B cell (primary cell): ENCODE measurements around the gene PDK3. TPM values are rescaled to one million over a fixed set of nuclear protein-coding genes. Genes with fewer than 3 reads are reported as not detected.

Source experiments
- ATAC-seq: fragments of 200-7000 bp; cut with Tn5 transposase; one replicate; pipeline ENCODE4 v1.10.0; 2021; ENCODE audit warnings: low read depth, mild to moderate bottlenecking, moderate number of reproducible peaks, moderate library complexity
- CTCF ChIA-PET: fragments of 350-600 bp; sonication (Branson Sonifier 250); formaldehyde crosslinking; loops from one replicate; lab custom pipeline; 2021; ENCODE audit warnings: antibody characterized with exemption, inconsistent platforms; lab: Charles Lee
- POLR2A ChIA-PET: fragments of 350-600 bp; sonication (Branson Sonifier 250); formaldehyde crosslinking; loops from one replicate; lab custom pipeline; 2021; ENCODE audit warnings: antibody characterized with exemption; lab: Charles Lee
- DNase-seq: peaks from one replicate; pipeline ENCODE4 v3.0.0; 2013
- H2AFZ ChIP-seq: 2 replicates; pipeline ENCODE4 v1.6.1; 2012; ENCODE audit warnings: mild to moderate bottlenecking, low read depth, low read length; ENCODE audit not compliant: insufficient read depth, poor library complexity, severe bottlenecking
- H3K27ac ChIP-seq, 2 donors: 1 replicate in 1 of 2; 2 replicates in 1 of 2; pipeline ENCODE4 v1.5.1; 2012 to 2013; ENCODE audit warnings: low read length in 2 of 2, mild to moderate bottlenecking in 2 of 2, moderate library complexity in 1 of 2
- H3K27me3 ChIP-seq, 4 experiments: fragments of 200-600 bp in 1 of 4; sonication (generic) in 1 of 4; replicated peaks in 1 of 4; 1 replicate in 2 of 4; 2 replicates in 2 of 4; pipeline versions ENCODE4 v1.6.1 to v1.7.0; 2013 to 2016; ENCODE audit warnings: low read length in 3 of 4, mild to moderate bottlenecking in 2 of 4, mixed read lengths in 1 of 4, moderate library complexity in 1 of 4; ENCODE audit not compliant: insufficient read depth in 4 of 4, control insufficient read depth in 3 of 4; ENCODE audit errors: control extremely low read depth in 1 of 4
- H3K36me3 ChIP-seq, 2 experiments: replicated peaks in 1 of 2; 1 replicate in 1 of 2; 2 replicates in 1 of 2; pipeline versions ENCODE4 v1.6.1 to v1.7.1; 2013; ENCODE audit warnings: low read length in 1 of 2; ENCODE audit not compliant: insufficient read depth in 2 of 2, control insufficient read depth in 1 of 2; ENCODE audit errors: control extremely low read depth in 1 of 2, extremely low read depth in 1 of 2
- H3K4me1 ChIP-seq, 2 donors: fragments of 200-600 bp in 1 of 2; sonication (generic) in 1 of 2; 1 replicate in 1 of 2; 2 replicates in 1 of 2; pipeline versions ENCODE4 v1.5.1 to v1.6.1; 2013 to 2017; ENCODE audit warnings: low read length in 2 of 2; ENCODE audit not compliant: control insufficient read depth in 2 of 2, insufficient read depth in 2 of 2
- H3K4me2 ChIP-seq: replicated peaks from 2 replicates; pipeline ENCODE3; 2012; ENCODE audit warnings: mild to moderate bottlenecking, low read depth, low read length; ENCODE audit not compliant: poor library complexity, severe bottlenecking
- H3K4me3 ChIP-seq, 5 experiments: fragments of 200-600 bp in 1 of 5; sonication (generic) in 1 of 5; 1 replicate in 3 of 5; 2 replicates in 2 of 5; pipeline versions ENCODE4 v1.5.1 to v1.7.0; 2011 to 2016; ENCODE audit warnings: low read length in 4 of 5, mild to moderate bottlenecking in 4 of 5, low read depth in 2 of 5, control low read depth in 1 of 5, moderate library complexity in 1 of 5; ENCODE audit not compliant: insufficient read depth in 1 of 5; ENCODE audit errors: control extremely low read depth in 1 of 5, extremely low read depth in 1 of 5
- H3K79me2 ChIP-seq: fragments of 200-600 bp; sonication (generic); one replicate; pipeline ENCODE4 v1.6.0; 2016; ENCODE audit warnings: low read length; ENCODE audit not compliant: control insufficient read depth, insufficient read depth
- H3K9ac ChIP-seq: fragments of 200-600 bp; sonication (generic); 2 replicates; pipeline ENCODE4 v1.6.1; 2017; ENCODE audit warnings: mild to moderate bottlenecking, low read length, moderate library complexity
- H3K9me3 ChIP-seq, 3 donors: one replicate each; pipeline versions ENCODE4 v1.6.1 to v1.7.1; 2013; ENCODE audit warnings: low read length in 2 of 3; ENCODE audit not compliant: control insufficient read depth in 2 of 3, insufficient read depth in 1 of 3; ENCODE audit errors: control extremely low read depth in 1 of 3
- H4K20me1 ChIP-seq: 2 replicates; pipeline ENCODE4 v1.6.0; 2012; ENCODE audit warnings: mild to moderate bottlenecking, low read length; ENCODE audit not compliant: insufficient read depth, control insufficient read depth, poor library complexity, severe bottlenecking
- H3K27ac Mint-ChIP-seq: one replicate; pipeline ENCODE4 v1.8.0; 2021; ENCODE audit warnings: mixed read lengths
- H3K27me3 Mint-ChIP-seq: one replicate; pipeline ENCODE4 v1.8.0; 2021; ENCODE audit warnings: mixed read lengths
- H3K4me1 Mint-ChIP-seq: one replicate; pipeline ENCODE4 v1.8.0; 2021; ENCODE audit warnings: mixed read lengths
- H3K4me3 Mint-ChIP-seq: one replicate; pipeline ENCODE4 v1.8.0; 2021; ENCODE audit warnings: mixed read lengths
- H3K9me3 Mint-ChIP-seq: one replicate; pipeline ENCODE4 v1.8.0; 2022; ENCODE audit warnings: mixed read lengths; ENCODE audit not compliant: insufficient read depth
- EZH2 ChIP-seq: IDR thresholded peaks from 2 replicates; pipeline ENCODE4 v1.6.1; 2012; ENCODE audit warnings: borderline replicate concordance, low read depth, mild to moderate bottlenecking, moderate library complexity, low read length; ENCODE audit not compliant: insufficient read depth, poor library complexity, severe bottlenecking
- WGBS: methylation state at CpG from one replicate; pipeline ENCODE4 v1.1.5; 2013; ENCODE audit warnings: missing lambda C conversion rate; ENCODE audit not compliant: insufficient coverage; 5-methylcytosine and 5-hydroxymethylcytosine counted together
- intact Hi-C: fragments of 100-400 bp; cut with micrococcal nuclease; formaldehyde crosslinking; loops from one replicate; pipeline ENCODE4 v1.10.0; 2022
- polyA plus RNA-seq: library from polyadenylated mRNA; depleted of rRNA; stranded (reverse); fragments of >200 nt; gene quantifications from 2 replicates; pipeline ENCODE4 v1.2.3, GENCODE V29; 2012
- total RNA-seq, 2 donors: library from RNA; stranded (reverse); fragments of 120-200 nt in 1 of 2; gene quantifications; 1 replicate in 1 of 2; 2 replicates in 1 of 2; pipeline versions ENCODE4 v1.2.3 to v1.2.4, GENCODE V29; 2013 to 2022
- TF ChIP-seq, protein P1 (sequence below): fragments of 200-600 bp; IDR thresholded peaks from one replicate; pipeline ENCODE4 v1.8.0; 2022; ENCODE audit warnings: antibody characterized with exemption, mild to moderate bottlenecking

The PDK3 gene
- total and polyA plus RNA-seq, 2 donors (not counting 1 experiment from before 2014, with no cell fraction given), result 5.5 to 18.3 TPM

GRCh38 chrX:24471808-24472207 is 6.7 kb downstream of the PDK3 start:
- WGBS, result no CpG with 5 or more reads among the region's 2 CpGs
- Mint-ChIP-seq H3K4me1 (peaks cover 51% of the 10 kb centered on the region), H3K4me3 (no peak overlapping the region), H3K27ac (no peak overlapping the region), H3K9me3 (no peaks in the 10 kb centered on the region), H3K27me3 (no peaks in the 10 kb centered on the region)
- ChIA-PET POLR2A (no interaction called here), CTCF (interaction anchor here (1.2 kb wide), 1 partner anchor 26 kb away, joined by 4 read pairs; no protein-coding TSS in a partner anchor)
- DNase-seq (no peak), ATAC-seq (no peak)
- Histone ChIP-seq H3K27me3 (no peaks in the 10 kb centered on the region), H3K4me1 (peaks cover 10% of the 10 kb centered on the region in 2 donors), H3K4me2 (no peak overlapping the region), H4K20me1 (no peaks in the 10 kb centered on the region), H3K36me3 (no peaks in the 10 kb centered on the region), H3K27ac (no peak overlapping the region), H3K9me3 (no peaks in the 10 kb centered on the region), H3K4me3 (no peak overlapping the region), H3K9ac (no peak overlapping the region), H3K79me2 (peaks cover 47% of the 10 kb centered on the region), H2AFZ (no peak overlapping the region)
- no peak for TF ChIP-seq EZH2
- TF ChIP-seq, protein P1, sequence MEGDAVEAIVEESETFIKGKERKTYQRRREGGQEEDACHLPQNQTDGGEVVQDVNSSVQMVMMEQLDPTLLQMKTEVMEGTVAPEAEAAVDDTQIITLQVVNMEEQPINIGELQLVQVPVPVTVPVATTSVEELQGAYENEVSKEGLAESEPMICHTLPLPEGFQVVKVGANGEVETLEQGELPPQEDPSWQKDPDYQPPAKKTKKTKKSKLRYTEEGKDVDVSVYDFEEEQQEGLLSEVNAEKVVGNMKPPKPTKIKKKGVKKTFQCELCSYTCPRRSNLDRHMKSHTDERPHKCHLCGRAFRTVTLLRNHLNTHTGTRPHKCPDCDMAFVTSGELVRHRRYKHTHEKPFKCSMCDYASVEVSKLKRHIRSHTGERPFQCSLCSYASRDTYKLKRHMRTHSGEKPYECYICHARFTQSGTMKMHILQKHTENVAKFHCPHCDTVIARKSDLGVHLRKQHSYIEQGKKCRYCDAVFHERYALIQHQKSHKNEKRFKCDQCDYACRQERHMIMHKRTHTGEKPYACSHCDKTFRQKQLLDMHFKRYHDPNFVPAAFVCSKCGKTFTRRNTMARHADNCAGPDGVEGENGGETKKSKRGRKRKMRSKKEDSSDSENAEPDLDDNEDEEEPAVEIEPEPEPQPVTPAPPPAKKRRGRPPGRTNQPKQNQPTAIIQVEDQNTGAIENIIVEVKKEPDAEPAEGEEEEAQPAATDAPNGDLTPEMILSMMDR, result no peak
- intact Hi-C loops, result no loop called here

DNA sequence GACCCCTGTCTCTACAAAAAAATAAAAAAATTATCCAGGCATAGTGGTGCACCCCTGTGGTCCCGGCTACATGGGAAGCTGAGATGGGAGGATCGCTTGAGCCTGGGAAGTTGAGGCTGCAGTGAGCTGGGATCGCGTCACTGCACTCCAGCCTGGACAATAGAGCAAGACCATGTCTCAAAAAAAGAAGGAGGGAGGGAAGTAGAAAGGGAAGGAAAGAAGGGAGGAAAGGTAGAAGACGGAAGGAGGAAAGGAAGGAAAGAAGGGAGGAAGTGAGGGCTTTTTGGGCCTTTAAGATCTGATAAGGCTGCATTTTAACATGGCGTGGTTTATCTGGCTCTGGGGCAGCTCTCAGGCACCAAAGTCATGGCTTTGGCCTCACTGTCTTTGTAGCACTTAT is 10.4 kb downstream of the PDK3 start:
- peaks cover 52% of the 10 kb centered on the region for H3K79me2 ChIP-seq

More for the DNA sequence above, 10.4 kb downstream of the PDK3 start:
- H4K20me1 ChIP-seq, result no peaks in the 10 kb centered on the region
- Mint-ChIP-seq H3K4me3 (no peak overlapping the region), H3K27ac (peak overlapping the region; percentile 74), H3K27me3 (no peaks in the 10 kb centered on the region), H3K9me3 (no peaks in the 10 kb centered on the region), H3K4me1 (peaks cover 58% of the 10 kb centered on the region)
- H3K36me3 ChIP-seq, result no peaks in the 10 kb centered on the region
- ChIA-PET POLR2A (no interaction called here), CTCF (interaction anchor here (0.8 kb wide), 1 partner anchor 12 kb away, joined by 3 read pairs; no protein-coding TSS in a partner anchor)
- H2AFZ ChIP-seq, result no peak overlapping the region
- H3K4me1 ChIP-seq, result peaks cover 30 to 39% of the 10 kb centered on the region in 2 donors
- no peak overlapping the region for H3K4me3 ChIP-seq
- H3K27ac ChIP-seq, result peak overlapping the region in 1 of 2 donors; percentile 39
- H3K27me3 ChIP-seq, result no peaks in the 10 kb centered on the region
- TF ChIP-seq, protein P1, result no peak
- no peak for TF ChIP-seq EZH2
- 98% methylated on average over 5 of the region's 6 CpGs for WGBS
- intact Hi-C loops, result loop anchor here (5.0 kb wide), 1 partner anchor 323 kb away; no protein-coding TSS in a partner anchor
- DNase-seq (no peak), ATAC-seq (no peak)
- no peak overlapping the region for H3K9ac ChIP-seq
- H3K4me2 ChIP-seq, result no peak overlapping the region
- no peaks in the 10 kb centered on the region for H3K9me3 ChIP-seq
